Endodermal cell (in vitro differentiated cells): ENCODE data around the gene PHF2. TPM values are rescaled to one million over a fixed set of nuclear protein-coding genes. Genes with fewer than 3 reads are reported as not detected.

Source experiments
- DNase-seq: peaks from one replicate; pipeline ENCODE4 v3.0.0-alpha.2; 2017
- H3K27ac ChIP-seq: 2 replicates; pipeline ENCODE4 v1.5.1; 2013; ENCODE audit warnings: mild to moderate bottlenecking, low read depth, low read length, moderate library complexity
- H3K27me3 ChIP-seq: 2 replicates; pipeline ENCODE4 v1.6.1; 2013; ENCODE audit warnings: mild to moderate bottlenecking, low read length, moderate library complexity; ENCODE audit not compliant: insufficient read depth, control insufficient read depth, poor library complexity, severe bottlenecking
- H3K36me3 ChIP-seq: 2 replicates; pipeline ENCODE4 v1.7.0; 2013; ENCODE audit warnings: mild to moderate bottlenecking, low read length, moderate library complexity; ENCODE audit not compliant: control insufficient read depth, insufficient read depth
- H3K4me1 ChIP-seq: one replicate; pipeline ENCODE4 v1.7.0; 2013; ENCODE audit warnings: low read length; ENCODE audit not compliant: control insufficient read depth, insufficient read depth
- H3K4me3 ChIP-seq: 2 replicates; pipeline ENCODE4 v1.5.1; 2013; ENCODE audit warnings: mild to moderate bottlenecking, low read length, moderate library complexity
- H3K9ac ChIP-seq: 2 replicates; pipeline ENCODE4 v1.6.1; 2013; ENCODE audit warnings: mild to moderate bottlenecking, low read length, moderate library complexity; ENCODE audit not compliant: poor library complexity, severe bottlenecking; ENCODE audit errors: extremely low read depth
- H3K9me3 ChIP-seq: 2 replicates; pipeline ENCODE4 v1.6.1; 2013; ENCODE audit warnings: mild to moderate bottlenecking, low read length, moderate library complexity; ENCODE audit not compliant: control insufficient read depth
- H3K27ac Mint-ChIP-seq: 2 replicates; pipeline ENCODE4 v1.8.0; 2020; ENCODE audit warnings: mixed read lengths
- H3K27me3 Mint-ChIP-seq: 2 replicates; pipeline ENCODE4 v1.8.0; 2021; ENCODE audit warnings: mild to moderate bottlenecking, mixed read lengths; ENCODE audit not compliant: insufficient read depth
- H3K36me3 Mint-ChIP-seq: 2 replicates; pipeline ENCODE4 v1.8.0; 2020; ENCODE audit warnings: low read depth, mixed read lengths
- H3K4me1 Mint-ChIP-seq: 2 replicates; pipeline ENCODE4 v1.8.0; 2020; ENCODE audit warnings: mixed read lengths
- H3K4me3 Mint-ChIP-seq: 2 replicates; pipeline ENCODE4 v1.8.0; 2020; ENCODE audit warnings: mild to moderate bottlenecking, moderate library complexity, mixed read lengths
- H3K9me3 Mint-ChIP-seq: 2 replicates; pipeline ENCODE4 v1.8.0; 2020; ENCODE audit warnings: mild to moderate bottlenecking, mixed read lengths
- CTCF ChIP-seq: fragments of 200-600 bp; sonication (generic); conservative IDR thresholded peaks from 2 replicates; pipeline ENCODE4 v1.5.0; 2021; ENCODE audit warnings: antibody characterized with exemption, mild to moderate bottlenecking
- WGBS, 2 experiments: methylation state at CpG; one replicate each; pipeline versions ENCODE4 v1.1.5 to v1.1.7; 2013; ENCODE audit warnings: missing lambda C conversion rate in 2 of 2, mixed read lengths in 1 of 2; ENCODE audit not compliant: insufficient coverage in 1 of 2, insufficient read length in 1 of 2; 5-methylcytosine and 5-hydroxymethylcytosine counted together
- total RNA-seq, 2 donors: library from RNA; stranded (reverse); fragmentation: NEBNext Ultra II Directional in 1 of 2; extraction: Animal tissue kit (Norgen Biotek cat#: 25700) in 1 of 2; gene quantifications; 2 replicates in 1 of 2; 3 replicates in 1 of 2; pipeline ENCODE4 v1.2.1, GENCODE V29; 2021

The PHF2 gene
- total RNA-seq, 2 donors from 2014 or later, result 17.1 to 20.2 TPM

DNA sequence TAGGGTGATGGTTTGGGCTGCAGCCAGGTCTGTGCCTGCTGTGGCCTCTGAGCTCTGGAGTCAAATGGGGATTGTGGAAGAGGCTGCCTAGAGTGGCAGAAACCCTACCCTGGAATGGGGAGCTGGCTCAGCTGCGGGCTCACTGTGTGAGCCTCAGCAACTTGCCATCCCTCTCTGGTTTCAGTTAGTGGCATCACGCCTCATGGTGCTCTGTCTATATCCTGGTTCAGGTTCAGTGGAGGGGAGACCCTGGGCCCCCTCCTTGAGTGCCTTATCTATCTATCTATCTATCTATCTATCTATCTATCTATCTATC is 132.6 kb downstream of the PHF2 start:
- peaks cover 4% of the 10 kb centered on the region for H3K9me3 Mint-ChIP-seq
- 92% methylated on average over 2 of the region's 2 CpGs; no CpG with 5 or more reads in 1 of the 2 experiments for WGBS, 2 experiments
- no peaks in the 10 kb centered on the region for H3K36me3 Mint-ChIP-seq
- no peak overlapping the region for H3K9ac ChIP-seq
- H3K4me1 Mint-ChIP-seq, result no peaks in the 10 kb centered on the region
- no peak overlapping the region for H3K27ac ChIP-seq
- no peaks in the 10 kb centered on the region for H3K27me3 Mint-ChIP-seq
- H3K36me3 ChIP-seq, result no peaks in the 10 kb centered on the region
- no peak overlapping the region for H3K27ac Mint-ChIP-seq
- H3K4me3 ChIP-seq, result no peak overlapping the region
- no peak overlapping the region for H3K4me3 Mint-ChIP-seq
- H3K27me3 ChIP-seq, result no peaks in the 10 kb centered on the region
- no peak for DNase-seq
- H3K4me1 ChIP-seq, result no peaks in the 10 kb centered on the region
- no peak for TF ChIP-seq CTCF
- H3K9me3 ChIP-seq, result no peaks in the 10 kb centered on the region

DNA sequence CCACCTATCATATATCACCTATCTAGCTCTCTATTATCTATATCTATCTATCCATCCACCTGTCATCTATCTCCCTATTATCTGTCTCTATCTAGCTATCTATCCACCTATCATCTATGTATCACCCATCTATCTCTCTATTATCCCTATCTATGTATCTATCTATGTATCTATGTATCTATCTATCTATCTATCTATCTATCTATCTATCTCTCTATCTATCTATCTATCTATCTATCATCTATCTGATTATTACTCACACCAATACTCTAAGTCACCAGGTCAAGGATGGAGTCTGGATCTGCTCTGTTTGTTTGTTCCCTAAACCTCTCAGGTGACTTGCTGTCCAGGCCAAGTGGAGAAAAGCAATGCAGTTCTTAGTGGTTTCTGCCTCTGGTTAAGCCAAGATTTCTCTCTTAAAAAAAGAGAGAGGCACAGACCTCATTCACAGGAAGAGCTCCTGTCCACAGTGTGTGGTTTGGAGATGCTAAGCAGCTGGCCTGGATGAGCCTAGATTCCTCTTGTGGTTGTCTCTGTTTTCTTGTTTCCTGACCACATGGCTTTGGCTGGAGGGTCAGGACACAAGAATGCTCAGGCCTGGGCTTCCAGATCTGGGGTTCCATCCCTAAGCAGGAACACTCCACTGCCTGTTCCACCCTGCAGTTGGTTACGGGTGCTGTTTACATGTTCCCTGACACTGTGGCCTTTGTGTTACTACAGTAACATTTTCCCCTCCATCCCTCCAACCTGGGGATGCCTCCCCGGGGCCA is 133.4 kb downstream of the PHF2 start:
- H3K27ac Mint-ChIP-seq, result no peak overlapping the region
- no peaks in the 10 kb centered on the region for H3K4me1 Mint-ChIP-seq
- H3K27me3 Mint-ChIP-seq, result no peaks in the 10 kb centered on the region
- H3K27me3 ChIP-seq, result no peaks in the 10 kb centered on the region
- no peak overlapping the region for H3K9ac ChIP-seq
- no peaks in the 10 kb centered on the region for H3K36me3 ChIP-seq
- no peak for TF ChIP-seq CTCF
- no peaks in the 10 kb centered on the region for H3K36me3 Mint-ChIP-seq
- H3K9me3 Mint-ChIP-seq, result no peaks in the 10 kb centered on the region
- DNase-seq, result no peak
- no peak overlapping the region for H3K27ac ChIP-seq
- 83 to 90% methylated on average over 1 to 2 of the region's 2 CpGs for WGBS, 2 experiments
- H3K4me3 ChIP-seq, result no peak overlapping the region
- H3K9me3 ChIP-seq, result no peaks in the 10 kb centered on the region
- H3K4me3 Mint-ChIP-seq, result no peak overlapping the region
- no peaks in the 10 kb centered on the region for H3K4me1 ChIP-seq

DNA sequence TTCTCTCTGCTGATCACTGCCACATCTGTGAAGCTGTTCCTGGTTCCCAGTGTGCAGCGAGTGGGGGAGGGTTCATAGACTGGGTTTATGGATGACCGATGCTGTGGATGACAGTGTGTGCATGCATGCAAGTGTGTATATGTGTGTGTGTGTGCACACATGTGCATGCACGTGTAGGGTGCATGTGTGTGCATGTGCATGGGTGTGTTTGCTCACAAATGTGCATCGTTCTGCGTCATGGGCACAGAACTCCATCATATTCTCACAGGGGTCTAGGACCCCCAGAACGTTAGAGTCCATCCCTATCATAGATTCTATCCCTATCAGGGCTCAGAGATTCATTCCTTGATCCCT is 134.0 kb downstream of the PHF2 start:
- Mint-ChIP-seq H3K27ac (no peak overlapping the region), H3K36me3 (no peaks in the 10 kb centered on the region), H3K4me1 (no peaks in the 10 kb centered on the region), H3K9me3 (no peaks in the 10 kb centered on the region), H3K27me3 (no peaks in the 10 kb centered on the region), H3K4me3 (no peak overlapping the region)
- no peak for DNase-seq
- Histone ChIP-seq H3K27ac (no peak overlapping the region), H3K4me3 (no peak overlapping the region), H3K36me3 (no peaks in the 10 kb centered on the region), H3K4me1 (no peaks in the 10 kb centered on the region), H3K27me3 (no peaks in the 10 kb centered on the region), H3K9me3 (no peaks in the 10 kb centered on the region), H3K9ac (no peak overlapping the region)
- 87 to 91% methylated on average over 3 to 6 of the region's 6 CpGs for WGBS, 2 experiments
- no peak for TF ChIP-seq CTCF
